Activated T-helper 2 cell treated with anti-CD3 and anti-CD28 coated beads, Interferon-gamma antibody, Interleukin-2, Interleukin-4, amounts not matched to agents 10 μg/mL and 5 μg/mL and 100 μg/mL, durations not matched to agents 14 hours and 24 hours and 36 hours (primary cell): ENCODE measurements around the gene BPIFB2. TPM values are rescaled to one million over a fixed set of nuclear protein-coding genes. Genes with fewer than 3 reads are reported as not detected.
A peak's percentile ranks its signal among the peaks of the same experiment; 100 is the strongest.
"Not testable (repeated sequence)": the region's sequence is repeated elsewhere in the genome, so short reads cannot be mapped to it uniquely, and the experiment has no call there.

Source experiments
- DNase-seq: peaks from one replicate; pipeline ENCODE4 v3.0.0; 2021; ENCODE audit warnings: low spot score
- H3K27ac Mint-ChIP-seq: one replicate; pipeline ENCODE4 v1.8.0; 2021; ENCODE audit warnings: mixed read lengths
- H3K27me3 Mint-ChIP-seq: one replicate; pipeline ENCODE4 v1.8.0; 2021; ENCODE audit warnings: low read depth, mixed read lengths
- H3K36me3 Mint-ChIP-seq: one replicate; pipeline ENCODE4 v1.8.0; 2021; ENCODE audit warnings: low read depth, mixed read lengths
- H3K4me1 Mint-ChIP-seq: one replicate; pipeline ENCODE4 v1.8.0; 2021; ENCODE audit warnings: low read depth, mixed read lengths
- H3K4me3 Mint-ChIP-seq: one replicate; pipeline ENCODE4 v1.8.0; 2021; ENCODE audit warnings: low read depth, mild to moderate bottlenecking, moderate library complexity, mixed read lengths
- H3K9me3 Mint-ChIP-seq: one replicate; pipeline ENCODE4 v1.8.0; 2021; ENCODE audit warnings: mixed read lengths
- intact Hi-C: fragments of 100-400 bp; cut with micrococcal nuclease; formaldehyde crosslinking; loops from one replicate; pipeline ENCODE4 v1.15.1; 2023
- total RNA-seq: library from RNA; stranded (reverse); gene quantifications from 2 replicates; pipeline ENCODE4 v1.2.3, GENCODE V29; 2022

Gene BPIFB2
- total RNA-seq, 1 donor from 2014 or later: not detected

- H3K27ac Mint-ChIP-seq, H3K27me3 Mint-ChIP-seq, intact Hi-C loops, DNase-seq, H3K4me3 Mint-ChIP-seq: not testable (repeated sequence)
- Mint-ChIP-seq H3K4me1 (peaks cover 13% of the 10 kb centered on the region), H3K9me3 (peaks cover 21% of the 10 kb centered on the region), H3K36me3 (peaks cover 22% of the 10 kb centered on the region)
These were observed 32.4 kb upstream of the BPIFB2 start for GRCh38 chr20:32975121-32975520.

- H3K27ac Mint-ChIP-seq: peak overlapping the region; percentile 35
These were observed 31.5 kb upstream of the BPIFB2 start for GRCh38 chr20:32975698-32976674.

GRCh38 chr20:32976746-32977145 lies 30.8 kb upstream of the BPIFB2 start:
- no peak overlapping the region for H3K4me3 Mint-ChIP-seq
- peaks cover 21% of the 10 kb centered on the region for H3K9me3 Mint-ChIP-seq
- H3K36me3 Mint-ChIP-seq: peaks cover 22% of the 10 kb centered on the region
- peak overlapping the region; percentile 35 for H3K27ac Mint-ChIP-seq
- intact Hi-C loops: no loop called here
- H3K27me3 Mint-ChIP-seq: no peaks in the 10 kb centered on the region
- peaks cover 7% of the 10 kb centered on the region for H3K4me1 Mint-ChIP-seq
- no peak for DNase-seq

More at GRCh38 chr20:32975698-32976674, 31.5 kb upstream of the BPIFB2 start:
- Mint-ChIP-seq H3K36me3 (peaks cover 22% of the 10 kb centered on the region), H3K4me3 (no peak overlapping the region), H3K4me1 (peaks cover 7% of the 10 kb centered on the region), H3K9me3 (peaks cover 21% of the 10 kb centered on the region), H3K27me3 (no peaks in the 10 kb centered on the region)
- DNase-seq: no peak
- intact Hi-C loops: no loop called here

- no peak for DNase-seq
- intact Hi-C loops: no loop called here
- H3K4me1 Mint-ChIP-seq: peaks cover 7% of the 10 kb centered on the region
These were observed 30.1 kb upstream of the BPIFB2 start for GRCh38 chr20:32977281-32978008.

GRCh38 chr20:32978009-32978335 lies 29.5 kb upstream of the BPIFB2 start:
- Mint-ChIP-seq H3K9me3 (peaks cover 21% of the 10 kb centered on the region), H3K27ac (no peak overlapping the region), H3K4me1 (peaks cover 10% of the 10 kb centered on the region), H3K27me3 (no peaks in the 10 kb centered on the region), H3K4me3 (no peak overlapping the region), H3K36me3 (peaks cover 22% of the 10 kb centered on the region)
- no peak for DNase-seq
- intact Hi-C loops: no loop called here

More at GRCh38 chr20:32977281-32978008, 30.1 kb upstream of the BPIFB2 start:
- Mint-ChIP-seq H3K4me3 (no peak overlapping the region), H3K27ac (no peak overlapping the region), H3K36me3 (peaks cover 22% of the 10 kb centered on the region), H3K27me3 (no peaks in the 10 kb centered on the region), H3K9me3 (peaks cover 21% of the 10 kb centered on the region)

GRCh38 chr20:32979201-32979998 lies 28.1 kb upstream of the BPIFB2 start:
- Mint-ChIP-seq H3K36me3 (peaks cover 20% of the 10 kb centered on the region), H3K9me3 (peaks cover 21% of the 10 kb centered on the region), H3K4me3 (no peak overlapping the region), H3K27ac (no peak overlapping the region), H3K4me1 (peaks cover 11% of the 10 kb centered on the region), H3K27me3 (no peaks in the 10 kb centered on the region)
- DNase-seq: no peak
- intact Hi-C loops: no loop called here

- H3K27ac Mint-ChIP-seq: no peak overlapping the region
- intact Hi-C loops: no loop called here
- H3K4me1 Mint-ChIP-seq: peaks cover 11% of the 10 kb centered on the region
- H3K36me3 Mint-ChIP-seq: peaks cover 13% of the 10 kb centered on the region
- no peaks in the 10 kb centered on the region for H3K27me3 Mint-ChIP-seq
- DNase-seq: no peak
- H3K9me3 Mint-ChIP-seq: peaks cover 13% of the 10 kb centered on the region
- H3K4me3 Mint-ChIP-seq: no peak overlapping the region
These were observed 27.2 kb upstream of the BPIFB2 start for GRCh38 chr20:32980131-32980941.

- peaks cover 8% of the 10 kb centered on the region for H3K9me3 Mint-ChIP-seq
- no peak overlapping the region for H3K27ac Mint-ChIP-seq
- peaks cover 7% of the 10 kb centered on the region for H3K36me3 Mint-ChIP-seq
- DNase-seq: no peak
- intact Hi-C loops: no loop called here
- no peak overlapping the region for H3K4me3 Mint-ChIP-seq
- H3K4me1 Mint-ChIP-seq: peaks cover 11% of the 10 kb centered on the region
- H3K27me3 Mint-ChIP-seq: no peaks in the 10 kb centered on the region
These were observed 26.5 kb upstream of the BPIFB2 start for GRCh38 chr20:32980990-32981389.

- peaks cover 4% of the 10 kb centered on the region for H3K4me1 Mint-ChIP-seq
- no peaks in the 10 kb centered on the region for H3K9me3 Mint-ChIP-seq
- DNase-seq: no peak
- no peaks in the 10 kb centered on the region for H3K36me3 Mint-ChIP-seq
- intact Hi-C loops: no loop called here
- no peaks in the 10 kb centered on the region for H3K27me3 Mint-ChIP-seq
- H3K4me3 Mint-ChIP-seq: no peak overlapping the region
- H3K27ac Mint-ChIP-seq: no peak overlapping the region
These were observed 24.7 kb upstream of the BPIFB2 start for GRCh38 chr20:32982617-32983458.

GRCh38 chr20:32983459-32984112 lies 23.9 kb upstream of the BPIFB2 start:
- H3K27me3 Mint-ChIP-seq: no peaks in the 10 kb centered on the region
- intact Hi-C loops: no loop called here
- H3K27ac Mint-ChIP-seq: no peak overlapping the region
- H3K9me3 Mint-ChIP-seq: no peaks in the 10 kb centered on the region
- H3K4me3 Mint-ChIP-seq: no peak overlapping the region
- no peaks in the 10 kb centered on the region for H3K36me3 Mint-ChIP-seq
- H3K4me1 Mint-ChIP-seq: peaks cover 4% of the 10 kb centered on the region
- DNase-seq: no peak

- no peak for DNase-seq
- Mint-ChIP-seq H3K9me3 (no peaks in the 10 kb centered on the region), H3K27me3 (no peaks in the 10 kb centered on the region), H3K4me3 (no peak overlapping the region), H3K4me1 (peaks cover 4% of the 10 kb centered on the region), H3K27ac (no peak overlapping the region), H3K36me3 (no peaks in the 10 kb centered on the region)
- intact Hi-C loops: no loop called here
These were observed 23.3 kb upstream of the BPIFB2 start for GRCh38 chr20:32984196-32984595.
